ENCODE measurements around the gene TTC24.

GRCh38 chr1:156632355-156632754, 52.8 kb downstream of the TTC24 start:
- TF ChIP-seq CTCF (IDR thresholded peaks at IDR 0.05): no peak
- no peak for TF ChIP-seq POLR2A (IDR thresholded peaks at IDR 0.05)
